GM12878 (cell line): ENCODE data around the gene PTK6. TPM values are rescaled to one million over a fixed set of nuclear protein-coding genes. Genes with fewer than 3 reads are reported as not detected.

ENCODE experiments used
- ATAC-seq: fragments of 200-7000 bp; cut with Tn5 transposase; 3 replicates; pipeline ENCODE4 v1.9.1; 2020; ENCODE audit warnings: mild to moderate bottlenecking, moderate library complexity
- BruUV-seq: library from RNA; stranded (reverse); fragments of 400-500 nt; replicated peaks from 2 replicates; lab custom pipeline; 2021; lab: Mats Ljungman, UMichigan
- CTCF ChIA-PET: fragments of 300-600 bp; sonication (Branson Sonifier 250); formaldehyde crosslinking; extraction: SDS; loops from one replicate; lab custom pipeline; 2021; ENCODE audit warnings: inconsistent platforms; lab: Yijun Ruan, JAX
- POLR2A ChIA-PET: fragments of 350-600 bp; formaldehyde crosslinking; extraction: SDS; loops from one replicate; lab custom pipeline; 2021; ENCODE audit warnings: inconsistent platforms; lab: Charles Lee
- RAD21 ChIA-PET: fragments of 300-600 bp; sonication (Branson Sonifier 250); formaldehyde crosslinking; loops from one replicate; lab custom pipeline; 2023; ENCODE audit warnings: antibody characterized with exemption; ENCODE audit not compliant: unreplicated experiment; lab: Charles Lee
- SMC1A ChIA-PET: fragments of 300-600 bp; sonication (Branson Sonifier 250); formaldehyde crosslinking; loops from one replicate; lab custom pipeline; 2023; ENCODE audit not compliant: unreplicated experiment, uncharacterized antibody; lab: Charles Lee
- DNase-seq: peaks from one replicate; pipeline ENCODE4 v3.0.0-alpha.2; 2011; ENCODE audit warnings: low read depth, low spot score
- FAIRE-seq: peaks from 3 replicates; lab custom pipeline; 2011; peaks lifted over from hg19 to GRCh38; lab: Jason Lieb, UNC
- H2AFZ ChIP-seq: 2 replicates; pipeline ENCODE4 v1.6.0; 2011; ENCODE audit warnings: low read depth, low read length, control low read depth; ENCODE audit not compliant: control insufficient read depth
- H3K27ac ChIP-seq: 2 replicates; pipeline ENCODE4 v1.5.1; 2011; ENCODE audit warnings: control low read depth; ENCODE audit not compliant: control insufficient read depth, insufficient read depth
- H3K27me3 ChIP-seq, 2 experiments: replicated peaks in 1 of 2; 2 replicates each; pipeline versions ENCODE4 v1.6.0 to v1.6.1; 2011; ENCODE audit warnings: low read length in 1 of 2; ENCODE audit not compliant: control insufficient read depth in 2 of 2, insufficient read depth in 2 of 2
- H3K36me3 ChIP-seq, 2 experiments: 2 replicates each; pipeline ENCODE4 v1.5.1; 2011; ENCODE audit warnings: low read length in 1 of 2; ENCODE audit not compliant: control insufficient read depth in 2 of 2, insufficient read depth in 2 of 2
- H3K4me1 ChIP-seq: 2 replicates; pipeline ENCODE4 v1.6.1; 2011; ENCODE audit warnings: mild to moderate bottlenecking, low read length, moderate library complexity, mixed read lengths; ENCODE audit not compliant: control insufficient read depth, insufficient read depth
- H3K4me2 ChIP-seq: 2 replicates; pipeline ENCODE4 v1.6.0; 2011; ENCODE audit warnings: control low read depth; ENCODE audit not compliant: control insufficient read depth, insufficient read depth
- H3K4me3 ChIP-seq: fragments of 200-600 bp; sonication (generic); 2 replicates; pipeline ENCODE4 v1.5.1; 2016
- H3K79me2 ChIP-seq: 2 replicates; pipeline ENCODE4 v1.6.0; 2011; ENCODE audit warnings: low read length; ENCODE audit not compliant: control insufficient read depth, insufficient read depth
- H3K9ac ChIP-seq: 2 replicates; pipeline ENCODE4 v1.8.0; 2011; ENCODE audit warnings: low read length, control low read depth, mixed read lengths; ENCODE audit not compliant: control insufficient read depth, insufficient read depth
- H3K9me3 ChIP-seq: replicated peaks from 3 replicates; pipeline ENCODE4 v1.5.1; 2011; ENCODE audit warnings: mild to moderate bottlenecking, low read length; ENCODE audit not compliant: control insufficient read depth, insufficient read depth
- H4K20me1 ChIP-seq: 2 replicates; pipeline ENCODE4 v1.6.0; 2011; ENCODE audit not compliant: control insufficient read depth, insufficient read depth
- ATF3 ChIP-seq: IDR thresholded peaks from 2 replicates; pipeline ENCODE4 v1.6.1; 2011; ENCODE audit warnings: low read depth, mild to moderate bottlenecking, low read length, moderate library complexity, borderline replicate concordance; ENCODE audit errors: extremely low read depth
- ESRRA ChIP-seq: IDR thresholded peaks from 2 replicates; pipeline ENCODE4 v1.6.1; 2012; ENCODE audit warnings: mild to moderate bottlenecking, low read length, improper control_type of control experiment
- FOS ChIP-seq: IDR thresholded peaks from 3 replicates; pipeline ENCODE4 v1.6.1; 2011; ENCODE audit warnings: borderline replicate concordance; ENCODE audit not compliant: insufficient read length; ENCODE audit errors: extremely low read depth
- FOXM1 ChIP-seq: IDR thresholded peaks from 2 replicates; pipeline ENCODE4 v1.6.1; 2012; ENCODE audit warnings: low read depth, mild to moderate bottlenecking, inconsistent platforms, low read length, moderate library complexity
- MEF2B ChIP-seq: fragments of 450-650 bp; IDR thresholded peaks from 2 replicates; pipeline ENCODE4 v1.6.1; 2018; ENCODE audit warnings: mild to moderate bottlenecking, moderate library complexity; ENCODE audit not compliant: partially characterized antibody, poor library complexity, severe bottlenecking
- POLR2A ChIP-seq: IDR thresholded peaks from 2 replicates; pipeline ENCODE4 v1.6.1; 2011; ENCODE audit warnings: low read depth, mild to moderate bottlenecking, low read length
- WGBS: methylation state at CpG from one replicate; pipeline ENCODE4 v1.1.6; 2016; ENCODE audit warnings: low lambda C conversion rate; ENCODE audit not compliant: insufficient replicate concordance, insufficient coverage; ENCODE audit errors: missing lambda C conversion rate; 5-methylcytosine and 5-hydroxymethylcytosine counted together
- in situ Hi-C: fragments of 300-500 bp; cut with MboI; formaldehyde crosslinking; loops from 9 replicates; pipeline ENCODE4 v1.14.3; 2018; ENCODE audit warnings: mixed read lengths
- intact Hi-C: fragments of 100-400 bp; cut with micrococcal nuclease; formaldehyde crosslinking; loops from one replicate; pipeline ENCODE4 v1.14.2; 2022; ENCODE audit not compliant: unreplicated experiment
- polyA plus RNA-seq, 11 experiments: library from polyadenylated mRNA; depleted of rRNA in 4 of 11; unstranded in 6 of 11; stranded (reverse) in 5 of 11; fragments of >200 nt; fragmentation: Nextera tagmentation in 4 of 11; fragmentation: Illumina TruSeq in 1 of 11; extraction: Ambion mirVana in 4 of 11; extraction: Trizol in 1 of 11; gene quantifications; 1 replicate in 1 of 11; 2 replicates in 10 of 11; pipeline versions ENCODE4 v1.2.1 to v1.2.3, GENCODE V29; 2011 to 2016; ENCODE audit warnings: inconsistent platforms in 2 of 11, missing spikeins in 2 of 11, low read depth in 1 of 11
- total RNA-seq, 4 experiments: library from RNA; depleted of rRNA in 3 of 4; stranded (reverse); fragments of >200 nt in 3 of 4; fragmentation: Illumina TruSeq in 1 of 4; extraction: Trizol in 1 of 4; gene quantifications; 2 replicates each; pipeline versions ENCODE4 v1.2.1 to v1.2.3, GENCODE V29; 2013 to 2021

The PTK6 gene
- total and polyA plus RNA-seq, 10 of the 15 experiments (the other 5 are each of a cell fraction or from before 2014, with no cell fraction given) = 0.02 to 0.21 (median 0.09) TPM; not detected in 3

- ATAC-seq = no peak
- SMC1A ChIA-PET = no interaction called here
- in situ Hi-C loops = no loop called here
Observed at GRCh38 chr20:63565021-63565698, 28.0 kb upstream of the PTK6 start.

GRCh38 chr20:63564036-63564810, 27.0 kb upstream of the PTK6 start:
- ChIA-PET SMC1A (interaction anchor here (1.1 kb wide), 1 partner anchor 10 kb away, joined by 3 read pairs; the partner anchor contains the start of gene FNDC11), CTCF (interaction anchor here (0.6 kb wide), 1 partner anchor 721 kb away, joined by 3 read pairs; no protein-coding TSS in a partner anchor), RAD21 (interaction anchor here (0.9 kb wide), 1 partner anchor 26 kb away, joined by 3 read pairs; no protein-coding TSS in a partner anchor), POLR2A (no interaction called here)
- 92% methylated on average over 51 of the region's 62 CpGs for WGBS
- TF ChIP-seq MEF2B (no peak), POLR2A (0 out of 2 replicates have a peak, but pooled peaks have one; percentile 21)
- Histone ChIP-seq H3K4me1 (peaks cover 24% of the 10 kb centered on the region), H3K79me2 (no peaks in the 10 kb centered on the region), H3K9me3 (no peaks in the 10 kb centered on the region; the same call in 2 of the 3 replicates), H4K20me1 (no peaks in the 10 kb centered on the region), H3K27me3 (no peaks in the 10 kb centered on the region), H3K27ac (no peak overlapping the region), H3K4me2 (no peak overlapping the region), H2AFZ (no peak overlapping the region), H3K36me3 (no peaks in the 10 kb centered on the region; a peak in 1 of 4 replicates), H3K4me3 (no peak overlapping the region), H3K9ac (no peak overlapping the region)
- in situ Hi-C loops (no loop called here), intact Hi-C loops (no loop called here)
- no TSS peak for BruUV-seq
- no peak for ATAC-seq
- no peak for DNase-seq
- no peak for FAIRE-seq

More at GRCh38 chr20:63565021-63565698, 28.0 kb upstream of the PTK6 start:
- BruUV-seq = no TSS peak
- H3K27me3 ChIP-seq = no peaks in the 10 kb centered on the region
- POLR2A ChIA-PET = no interaction called here
- H3K9ac ChIP-seq = no peak overlapping the region
- no peak overlapping the region for H3K4me2 ChIP-seq
- no peaks in the 10 kb centered on the region; the same call in 2 of the 3 replicates for H3K9me3 ChIP-seq
- H3K36me3 ChIP-seq = no peaks in the 10 kb centered on the region; a peak in 1 of 4 replicates
- 97% methylated on average over 61 of the region's 61 CpGs for WGBS
- FAIRE-seq (no peak), DNase-seq (no peak)
- H2AFZ ChIP-seq = no peak overlapping the region
- no peaks in the 10 kb centered on the region for H3K79me2 ChIP-seq
- no peak overlapping the region for H3K27ac ChIP-seq
- intact Hi-C loops = no loop called here
- TF ChIP-seq FOS (no peak), ATF3 (no peak), ESRRA (no peak), FOXM1 (no peak)
- RAD21 ChIA-PET = interaction anchor here (0.9 kb wide), 1 partner anchor 27 kb away, joined by 3 read pairs; no protein-coding TSS in a partner anchor
- no peaks in the 10 kb centered on the region for H4K20me1 ChIP-seq
- H3K4me1 ChIP-seq = peaks cover 24% of the 10 kb centered on the region
- H3K4me3 ChIP-seq = no peak overlapping the region
- CTCF ChIA-PET = no interaction called here
